Choroid plexus epithelial cell (primary cell): ENCODE results near the gene CAPN14.

Experiments
- DNase-seq: peaks from one replicate; pipeline ENCODE4 v3.0.0-alpha.2; 2010; ENCODE audit warnings: low read depth
- H3K4me3 ChIP-seq: 2 replicates; pipeline ENCODE4 v1.5.1; 2011; ENCODE audit warnings: low read depth, mild to moderate bottlenecking, control low read depth, low read length, moderate library complexity
- CTCF ChIP-seq: conservative IDR thresholded peaks from 2 replicates; pipeline ENCODE4 v1.5.1; 2011; ENCODE audit warnings: low read depth, mild to moderate bottlenecking, control low read depth, inconsistent platforms, low read length, moderate library complexity

CAPN14 gene

GRCh38 chr2:31232586-31232985 is 15.3 kb upstream of the CAPN14 start:
- TF ChIP-seq CTCF, result no peak
- H3K4me3 ChIP-seq, result no peak overlapping the region
- DNase-seq, result no peak

DNA sequence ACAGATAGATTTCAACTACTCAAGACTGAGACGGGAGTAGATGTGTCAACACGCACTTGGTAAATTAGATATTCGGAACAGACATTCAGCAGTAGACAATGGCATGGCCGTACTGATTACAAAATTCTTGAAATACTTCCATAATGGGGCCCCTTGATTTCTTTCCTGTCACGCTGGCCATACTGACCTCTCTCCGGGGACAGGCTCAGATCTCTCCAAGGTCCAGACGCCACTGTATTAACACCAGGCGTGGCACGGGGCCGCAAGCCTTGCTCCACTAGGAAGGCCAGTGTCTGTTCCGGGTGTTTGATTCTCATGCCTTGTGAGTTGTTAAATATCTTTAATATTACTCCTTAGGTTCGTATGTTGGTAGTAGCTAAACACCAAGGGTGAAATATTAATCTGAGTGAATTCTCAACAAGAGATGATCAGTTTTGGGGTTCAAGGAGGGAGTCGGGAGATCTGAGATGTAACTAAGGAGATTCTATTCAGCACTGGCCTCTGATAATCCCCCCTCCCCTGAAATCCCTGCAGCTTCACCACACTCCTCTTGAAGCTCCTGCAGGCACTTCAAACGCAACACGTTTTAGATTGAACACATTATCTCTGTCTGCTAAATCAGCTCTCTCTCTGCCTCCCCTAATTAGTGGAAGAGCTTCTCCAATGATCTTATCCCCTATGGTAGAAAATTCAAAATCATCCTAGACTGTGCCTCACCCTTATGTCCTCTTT is 14.4 kb upstream of the CAPN14 start:
- DNase-seq, result no peak
- no peak for TF ChIP-seq CTCF
- H3K4me3 ChIP-seq, result no peak overlapping the region

- no peak for TF ChIP-seq CTCF
- no peak for DNase-seq
- no peak overlapping the region for H3K4me3 ChIP-seq
Observed at GRCh38 chr2:31230751-31231150, 13.4 kb upstream of the CAPN14 start.

DNA sequence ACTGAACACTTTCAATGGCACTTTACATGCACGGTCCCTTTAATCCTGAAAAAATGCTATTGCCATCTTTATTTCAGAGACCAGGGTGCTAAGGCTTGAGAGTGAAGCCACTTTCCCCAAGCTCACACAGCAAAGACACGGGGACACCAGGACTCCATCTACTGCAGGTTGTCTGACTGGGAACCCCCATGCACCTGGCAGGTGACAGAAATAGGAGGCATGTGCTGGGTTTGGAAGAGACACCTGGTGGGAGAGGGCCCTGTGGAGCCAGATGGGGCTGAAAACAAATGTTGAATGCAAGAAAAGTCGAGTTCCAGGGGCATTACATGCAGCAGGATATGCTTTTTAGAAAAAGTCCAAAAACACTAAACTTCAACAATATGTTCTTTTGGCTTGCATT is 11.4 kb upstream of the CAPN14 start:
- no peak overlapping the region for H3K4me3 ChIP-seq
- no peak for TF ChIP-seq CTCF
- no peak for DNase-seq

DNA sequence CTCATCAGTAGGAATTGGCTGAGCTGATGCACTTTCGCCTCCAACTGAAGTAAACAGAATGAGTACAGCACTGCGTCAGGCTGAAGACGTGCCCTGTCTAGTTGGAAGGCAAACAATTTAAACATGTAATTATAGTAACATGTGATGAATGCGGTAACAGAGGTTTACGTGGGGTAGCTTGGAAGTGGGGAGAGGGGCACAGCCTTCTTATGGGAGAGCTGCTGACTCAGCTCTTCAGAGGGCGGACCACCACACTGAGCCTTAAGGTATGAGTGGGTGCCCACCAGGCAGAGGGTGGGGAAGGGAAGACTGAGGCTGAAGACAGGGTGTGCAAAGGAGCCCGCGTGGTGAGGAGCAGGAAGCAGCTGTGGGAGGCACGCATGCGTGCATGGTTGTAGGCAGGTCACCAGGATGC is 10.4 kb upstream of the CAPN14 start:
- no peak for TF ChIP-seq CTCF
- DNase-seq, result no peak
- no peak overlapping the region for H3K4me3 ChIP-seq

DNA sequence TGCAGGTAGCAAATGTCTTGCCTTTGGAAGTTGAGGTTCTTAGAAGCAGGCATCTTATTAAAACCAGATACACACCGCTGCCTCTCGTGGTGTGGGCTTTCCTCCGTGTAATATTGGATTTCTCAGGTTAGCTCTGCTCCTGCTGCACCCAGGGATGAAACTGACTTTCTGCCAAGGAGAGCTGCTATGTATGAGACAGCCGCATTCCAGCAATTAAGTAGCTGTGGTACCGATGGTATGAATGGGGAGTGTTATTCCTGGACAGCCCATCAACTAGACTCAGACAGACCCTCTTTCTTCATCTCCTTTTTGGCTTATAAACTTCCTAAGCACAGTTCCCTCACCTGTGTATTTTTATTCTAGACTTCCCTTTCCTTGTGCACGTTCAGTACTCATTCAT is 9.8 kb upstream of the CAPN14 start:
- H3K4me3 ChIP-seq, result no peak overlapping the region
- DNase-seq, result no peak
- TF ChIP-seq CTCF, result no peak

DNA sequence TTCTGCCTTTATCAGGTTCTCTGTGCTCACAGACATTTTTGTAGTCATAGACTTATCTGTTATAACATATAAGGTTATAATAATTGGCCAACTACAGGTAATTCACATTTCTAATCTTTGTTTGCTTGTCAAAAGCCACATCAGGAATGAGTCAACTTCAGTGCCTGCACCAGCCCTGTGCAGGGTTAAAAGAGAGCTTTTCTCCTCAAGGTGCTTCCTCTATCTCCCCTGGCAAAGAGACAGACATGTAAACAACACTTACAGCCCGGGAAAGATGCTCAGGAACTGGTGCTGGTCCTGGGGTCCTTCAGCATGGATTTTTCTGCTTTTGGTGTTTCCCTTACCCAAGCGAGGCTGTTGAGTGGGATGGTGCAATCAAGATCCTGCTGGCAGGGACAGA is 9.0 kb upstream of the CAPN14 start:
- DNase-seq, result no peak
- TF ChIP-seq CTCF, result no peak
- H3K4me3 ChIP-seq, result no peak overlapping the region
